ENCODE data around the gene MAMDC4.

- no peak for TF ChIP-seq CTCF (IDR thresholded peaks at IDR 0.05; ENCODE audit: borderline replicate concordance, extremely low read depth, low read length, poor library complexity, severe bottlenecking)
- no peak for TF ChIP-seq EZH2 (IDR thresholded peaks at IDR 0.05; ENCODE audit: borderline replicate concordance, low read depth, low read length, severe bottlenecking)
Measured at GRCh38 chr9:136806067-136806466, 46.1 kb upstream of the MAMDC4 start.

Measured in DND-41 (cell line).